ENCODE data around the gene SCFD2.

DNA sequence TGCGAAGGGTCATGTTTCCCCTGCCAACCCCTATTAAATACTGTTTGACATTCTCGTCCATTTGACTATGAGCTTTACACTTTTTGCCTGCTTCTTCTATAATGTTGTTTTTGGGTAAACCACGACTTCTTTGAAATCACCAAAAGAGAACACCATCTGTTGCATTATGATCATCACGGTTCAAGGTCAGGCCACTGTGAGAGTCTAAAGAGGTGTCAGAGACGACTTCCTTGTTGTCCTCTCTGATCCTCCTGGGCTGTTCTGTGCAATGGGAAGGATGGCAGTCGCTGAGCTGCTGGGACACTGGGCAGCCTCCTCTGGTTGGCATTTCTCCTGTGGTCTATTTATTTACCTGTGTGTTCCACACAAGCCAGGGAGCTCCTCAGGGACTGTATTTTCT is 366.2 kb downstream of the SCFD2 start:
- TF ChIP-seq, protein P1, sequence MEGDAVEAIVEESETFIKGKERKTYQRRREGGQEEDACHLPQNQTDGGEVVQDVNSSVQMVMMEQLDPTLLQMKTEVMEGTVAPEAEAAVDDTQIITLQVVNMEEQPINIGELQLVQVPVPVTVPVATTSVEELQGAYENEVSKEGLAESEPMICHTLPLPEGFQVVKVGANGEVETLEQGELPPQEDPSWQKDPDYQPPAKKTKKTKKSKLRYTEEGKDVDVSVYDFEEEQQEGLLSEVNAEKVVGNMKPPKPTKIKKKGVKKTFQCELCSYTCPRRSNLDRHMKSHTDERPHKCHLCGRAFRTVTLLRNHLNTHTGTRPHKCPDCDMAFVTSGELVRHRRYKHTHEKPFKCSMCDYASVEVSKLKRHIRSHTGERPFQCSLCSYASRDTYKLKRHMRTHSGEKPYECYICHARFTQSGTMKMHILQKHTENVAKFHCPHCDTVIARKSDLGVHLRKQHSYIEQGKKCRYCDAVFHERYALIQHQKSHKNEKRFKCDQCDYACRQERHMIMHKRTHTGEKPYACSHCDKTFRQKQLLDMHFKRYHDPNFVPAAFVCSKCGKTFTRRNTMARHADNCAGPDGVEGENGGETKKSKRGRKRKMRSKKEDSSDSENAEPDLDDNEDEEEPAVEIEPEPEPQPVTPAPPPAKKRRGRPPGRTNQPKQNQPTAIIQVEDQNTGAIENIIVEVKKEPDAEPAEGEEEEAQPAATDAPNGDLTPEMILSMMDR (IDR thresholded peaks at IDR 0.05), result no peak
- no peak for TF ChIP-seq TAF1 (IDR thresholded peaks at IDR 0.05; ENCODE audit: borderline replicate concordance, low read depth, low read length)
